OCI-LY7 (cell line): ENCODE measurements around the gene RUVBL2. TPM values are rescaled to one million over a fixed set of nuclear protein-coding genes. Genes with fewer than 3 reads are reported as not detected.
A peak's percentile ranks its signal among the peaks of the same experiment; 100 is the strongest.
"Not testable (repeated sequence)": the region's sequence is repeated elsewhere in the genome, so short reads cannot be mapped to it uniquely, and the experiment has no call there.

ENCODE experiments used
- BruUV-seq: library from RNA; stranded (reverse); fragments of 400-500 nt; replicated peaks from 2 replicates; lab custom pipeline; 2021; lab: Mats Ljungman, UMichigan
- CTCF ChIA-PET: fragments of 300-600 bp; sonication (Branson Sonifier 250); formaldehyde crosslinking; loops from one replicate; lab custom pipeline; 2022; ENCODE audit warnings: antibody characterized with exemption; ENCODE audit not compliant: unreplicated experiment; lab: Charles Lee
- POLR2A ChIA-PET: fragments of 300-600 bp; sonication (Branson Sonifier 250); formaldehyde crosslinking; loops from one replicate; lab custom pipeline; 2022; ENCODE audit warnings: antibody characterized with exemption; lab: Charles Lee
- DNase-seq: peaks from one replicate; pipeline ENCODE4 v3.0.0-alpha.2; 2015; ENCODE audit warnings: low spot score
- H2AFZ ChIP-seq: fragments of 200-600 bp; sonication (generic), shearing (Covaris generic); 2 replicates; pipeline ENCODE4 v1.6.1; 2014; ENCODE audit warnings: mild to moderate bottlenecking, antibody characterized with exemption, low read length, moderate library complexity
- H3K27ac ChIP-seq: fragments of 200-600 bp; sonication (generic); 2 replicates; pipeline ENCODE4 v1.5.1; 2014; ENCODE audit warnings: mixed run types, low read depth, mild to moderate bottlenecking, moderate library complexity, low read length, inconsistent platforms; ENCODE audit not compliant: poor library complexity, severe bottlenecking
- H3K36me3 ChIP-seq: fragments of 200-600 bp; sonication (generic); 2 replicates; pipeline ENCODE4 v1.6.1; 2014; ENCODE audit warnings: mild to moderate bottlenecking, antibody characterized with exemption, low read length, moderate library complexity, mixed read lengths; ENCODE audit not compliant: insufficient read depth
- H3K4me1 ChIP-seq: fragments of 200-600 bp; sonication (generic); 2 replicates; pipeline ENCODE4 v1.5.1; 2014; ENCODE audit warnings: mild to moderate bottlenecking, low read length; ENCODE audit not compliant: insufficient read depth, poor library complexity, severe bottlenecking
- H3K4me2 ChIP-seq: fragments of 200-600 bp; sonication (generic); 2 replicates; pipeline ENCODE4 v1.6.1; 2014; ENCODE audit warnings: mild to moderate bottlenecking, low read length
- H3K4me3 ChIP-seq: fragments of 200-600 bp; sonication (generic); 2 replicates; pipeline ENCODE4 v1.5.1; 2014; ENCODE audit warnings: mild to moderate bottlenecking, low read depth, low read length; ENCODE audit not compliant: poor library complexity, severe bottlenecking
- H3K79me2 ChIP-seq: fragments of 200-600 bp; sonication (generic); 2 replicates; pipeline ENCODE4 v1.6.1; 2016; ENCODE audit warnings: low read depth, mild to moderate bottlenecking, low read length, moderate library complexity, mixed read lengths; ENCODE audit not compliant: insufficient read depth
- H3K9me2 ChIP-seq: fragments of 200-600 bp; sonication (generic); 2 replicates; pipeline ENCODE4 v1.6.1; 2016; ENCODE audit warnings: mild to moderate bottlenecking, low read length, mixed read lengths; ENCODE audit not compliant: insufficient read depth
- H3K9me3 ChIP-seq: fragments of 200-600 bp; sonication (generic); 2 replicates; pipeline ENCODE4 v1.6.1; 2014; ENCODE audit warnings: mild to moderate bottlenecking, mixed run types, low read length, mixed read lengths
- H4K20me1 ChIP-seq: fragments of 200-600 bp; sonication (generic); 2 replicates; pipeline ENCODE4 v1.6.1; 2014; ENCODE audit warnings: mild to moderate bottlenecking, antibody characterized with exemption, low read length, moderate library complexity, mixed read lengths; ENCODE audit not compliant: insufficient read depth
- CTCF ChIP-seq: fragments of 200-600 bp; sonication (generic); conservative IDR thresholded peaks from 2 replicates; pipeline ENCODE4 v1.5.1; 2014; ENCODE audit warnings: mild to moderate bottlenecking, antibody characterized with exemption, low read length, moderate library complexity, mixed read lengths
- EZH2phosphoT487 ChIP-seq: fragments of 200-600 bp; sonication (generic); IDR thresholded peaks from 2 replicates; pipeline ENCODE4 v1.6.1; 2018; ENCODE audit warnings: low read depth, borderline replicate concordance, mild to moderate bottlenecking, mixed run types, antibody characterized with exemption, low read length, moderate library complexity, mixed read lengths
- intact Hi-C: fragments of 100-400 bp; cut with micrococcal nuclease; formaldehyde crosslinking; loops from one replicate; pipeline ENCODE4 v1.10.0; 2022; ENCODE audit not compliant: unreplicated experiment
- total RNA-seq, 2 experiments: library from RNA; depleted of rRNA in 1 of 2; stranded (reverse); fragments of >200 nt in 1 of 2; shearing (Covaris generic) in 1 of 2; gene quantifications; 2 replicates each; pipeline ENCODE4 v1.2.3, GENCODE V29; 2014 to 2022

The RUVBL2 gene
- total RNA-seq, 2 experiments from 2014 or later = 125 to 265 TPM

DNA sequence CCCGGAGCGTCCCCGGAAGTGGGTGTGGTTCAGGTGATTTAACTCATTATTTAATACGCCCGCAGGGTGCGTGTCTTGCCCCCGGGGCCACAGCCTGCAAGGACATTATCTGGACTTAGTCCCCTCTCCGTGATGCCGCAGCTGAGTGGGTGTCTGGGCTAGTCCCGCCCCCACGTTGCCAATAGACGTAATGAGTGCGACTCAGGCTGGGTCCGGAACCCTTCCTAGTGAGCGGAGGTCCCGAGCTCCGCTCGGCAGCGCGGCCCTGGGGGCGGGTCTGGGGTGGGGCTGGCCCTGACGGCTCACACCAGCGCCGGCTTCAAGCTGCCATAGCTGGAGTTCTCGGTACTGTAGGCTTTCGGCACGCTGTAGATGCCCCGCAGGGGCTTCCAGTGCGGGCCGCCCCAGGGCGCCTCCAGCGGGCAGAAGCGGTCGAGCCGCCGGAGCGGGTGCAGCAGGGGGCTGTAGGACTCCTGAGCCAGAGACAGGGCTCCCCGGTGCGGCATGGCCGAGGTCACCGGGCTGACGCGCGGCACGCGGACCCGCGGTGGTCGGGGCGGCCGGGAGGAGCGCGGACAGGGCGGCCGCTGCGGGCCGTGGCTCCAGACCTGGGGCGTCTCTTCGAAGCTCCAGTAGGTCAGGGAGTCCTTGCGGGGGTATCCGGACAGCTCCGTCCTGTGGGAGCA is 24.1 kb downstream of the RUVBL2 start:
- peak overlapping the region; percentile 45 for H3K4me3 ChIP-seq
- no peak overlapping the region for H3K27ac ChIP-seq
- TF ChIP-seq CTCF (peak; percentile 72), EZH2phosphoT487 (no peak)
- peaks cover 43% of the 10 kb centered on the region for H3K4me1 ChIP-seq
- intact Hi-C loops = no loop called here
- peak overlapping the region; percentile 74 for H3K4me2 ChIP-seq
- CTCF ChIA-PET = no interaction called here
- peak; percentile 73 for DNase-seq
- no peaks in the 10 kb centered on the region for H4K20me1 ChIP-seq
- no peak overlapping the region for H2AFZ ChIP-seq
- no peaks in the 10 kb centered on the region for H3K9me3 ChIP-seq
- peaks cover 34% of the 10 kb centered on the region for H3K36me3 ChIP-seq
- no peaks in the 10 kb centered on the region for H3K79me2 ChIP-seq
- BruUV-seq = no TSS peak
- no peaks in the 10 kb centered on the region for H3K9me2 ChIP-seq
- POLR2A ChIA-PET = interaction anchor here (0.6 kb wide), 1 partner anchor 273 kb away, joined by 3 read pairs; no protein-coding TSS in a partner anchor

- H4K20me1 ChIP-seq, H3K27ac ChIP-seq, intact Hi-C loops, H3K9me3 ChIP-seq, DNase-seq, POLR2A ChIA-PET, H3K79me2 ChIP-seq, H2AFZ ChIP-seq, BruUV-seq, H3K9me2 ChIP-seq, CTCF ChIA-PET: not testable (repeated sequence)
- Histone ChIP-seq H3K4me1 (peaks cover 43% of the 10 kb centered on the region), H3K36me3 (peaks cover 28% of the 10 kb centered on the region), H3K4me3 (peak overlapping the region; percentile 45), H3K4me2 (peak overlapping the region; percentile 74; the same call in 1 of the 2 replicates)
These were observed 24.9 kb downstream of the RUVBL2 start for GRCh38 chr19:49018388-49019241.

DNA sequence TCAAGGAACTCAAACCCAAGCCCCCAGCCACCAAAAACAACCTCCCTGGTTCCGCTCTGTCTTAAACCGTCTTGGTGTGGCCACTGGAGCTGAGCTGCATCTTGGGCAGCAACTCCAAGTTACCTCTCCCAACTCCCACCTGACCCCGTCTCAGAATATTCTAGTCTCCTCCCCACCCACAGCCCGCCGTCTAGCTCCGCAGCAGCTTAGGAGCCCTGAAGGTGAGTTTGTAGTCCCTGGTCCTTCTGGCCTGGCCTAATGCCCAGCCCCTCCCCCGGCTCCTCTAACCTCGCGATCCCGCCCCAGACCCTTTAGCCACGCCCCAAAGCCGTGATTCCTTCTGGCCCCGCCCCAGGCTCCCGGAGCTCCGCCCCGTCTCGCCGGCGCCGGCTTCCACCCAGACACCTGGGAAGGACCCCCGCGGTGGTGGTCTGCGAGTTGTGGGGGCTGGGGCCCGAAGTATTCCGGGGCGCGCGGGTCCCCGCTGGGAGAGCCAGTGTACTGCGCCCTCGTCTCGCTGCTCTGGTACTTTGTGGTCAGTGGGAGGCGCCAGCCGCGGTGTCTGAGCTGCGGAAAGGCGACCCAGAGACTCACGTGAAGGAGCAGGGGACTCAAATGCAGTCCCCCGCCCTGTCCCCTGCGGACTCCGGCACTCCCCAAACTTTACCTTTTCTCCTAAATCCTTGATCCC is 25.7 kb downstream of the RUVBL2 start:
- Histone ChIP-seq H4K20me1 (no peaks in the 10 kb centered on the region), H3K4me1 (peaks cover 43% of the 10 kb centered on the region), H3K9me2 (no peaks in the 10 kb centered on the region), H3K79me2 (no peaks in the 10 kb centered on the region), H3K4me2 (peak overlapping the region; percentile 27; the same call in 1 of the 2 replicates), H3K36me3 (peaks cover 21% of the 10 kb centered on the region), H3K9me3 (no peaks in the 10 kb centered on the region), H3K4me3 (no peak overlapping the region), H2AFZ (no peak overlapping the region), H3K27ac (no peak overlapping the region)
- intact Hi-C loops = no loop called here
- CTCF ChIA-PET = interaction anchor here (0.6 kb wide), 1 partner anchor 282 kb away, joined by 3 read pairs; no protein-coding TSS in a partner anchor
- TF ChIP-seq EZH2phosphoT487 (no peak), CTCF (peak; percentile 37)
- POLR2A ChIA-PET = interaction anchor here (1.1 kb wide), 1 partner anchor 53 kb away, joined by 3 read pairs; no protein-coding TSS in a partner anchor
- no TSS peak for BruUV-seq
- peak; percentile 56 for DNase-seq
